Natural killer cell (primary cell): ENCODE results near the gene ANKRD11. TPM values are rescaled to one million over a fixed set of nuclear protein-coding genes. Genes with fewer than 3 reads are reported as not detected.

ENCODE experiments used
- ATAC-seq, 3 donors: fragments of 150-1000 bp in 2 of 3; fragments of 200-7000 bp in 1 of 3; cut with Tn5 transposase; 1 replicate in 1 of 3; 2 replicates in 2 of 3; pipeline ENCODE4 v1.10.0; 2021; ENCODE audit warnings: mild to moderate bottlenecking in 2 of 3, moderate library complexity in 2 of 3
- DNase-seq, 2 donors: peaks; one replicate each; pipeline versions ENCODE4 v3.0.0 to v3.0.0-alpha.2; 2013 to 2021; ENCODE audit warnings: mixed read lengths in 1 of 2
- H3K27ac ChIP-seq: one replicate; pipeline ENCODE4 v1.5.1; 2013; ENCODE audit warnings: mild to moderate bottlenecking, low read length
- H3K27me3 ChIP-seq: one replicate; pipeline ENCODE4 v1.6.1; 2013; ENCODE audit warnings: low read length; ENCODE audit not compliant: control insufficient read depth, insufficient read depth
- H3K36me3 ChIP-seq: one replicate; pipeline ENCODE4 v1.6.1; 2013; ENCODE audit warnings: low read length; ENCODE audit not compliant: control insufficient read depth, insufficient read depth
- H3K4me1 ChIP-seq: one replicate; pipeline ENCODE4 v1.6.1; 2013; ENCODE audit warnings: low read length; ENCODE audit not compliant: control insufficient read depth, insufficient read depth
- H3K4me3 ChIP-seq: one replicate; pipeline ENCODE4 v1.5.1; 2013; ENCODE audit warnings: low read length
- H3K9me3 ChIP-seq: one replicate; pipeline ENCODE4 v1.6.1; 2013; ENCODE audit warnings: low read length; ENCODE audit not compliant: control insufficient read depth, insufficient read depth
- H3K27ac Mint-ChIP-seq, 2 donors: one replicate each; pipeline ENCODE4 v1.8.0; 2022; ENCODE audit warnings: mild to moderate bottlenecking in 2 of 2, mixed read lengths in 2 of 2, moderate library complexity in 1 of 2
- H3K27me3 Mint-ChIP-seq, 2 donors: one replicate each; pipeline ENCODE4 v1.8.0; 2022; ENCODE audit warnings: low read depth in 2 of 2, mixed read lengths in 2 of 2
- H3K36me3 Mint-ChIP-seq: one replicate; pipeline ENCODE4 v1.8.0; 2022; ENCODE audit warnings: mixed read lengths
- H3K4me1 Mint-ChIP-seq, 2 donors: one replicate each; pipeline ENCODE4 v1.8.0; 2022; ENCODE audit warnings: mixed read lengths in 2 of 2
- H3K4me3 Mint-ChIP-seq: one replicate; pipeline ENCODE4 v1.8.0; 2022; ENCODE audit warnings: mild to moderate bottlenecking, moderate library complexity, mixed read lengths
- H3K9me3 Mint-ChIP-seq, 2 donors: one replicate each; pipeline ENCODE4 v1.8.0; 2022; ENCODE audit warnings: mixed read lengths in 2 of 2
- CTCF ChIP-seq: fragments of 200-600 bp; IDR thresholded peaks from one replicate; pipeline ENCODE4 v1.8.0; 2022; ENCODE audit warnings: antibody characterized with exemption
- WGBS: methylation state at CpG from one replicate; pipeline ENCODE4 v1.1.7; 2013; ENCODE audit warnings: missing lambda C conversion rate; ENCODE audit not compliant: insufficient coverage; 5-methylcytosine and 5-hydroxymethylcytosine counted together
- intact Hi-C: fragments of 100-400 bp; cut with micrococcal nuclease; formaldehyde crosslinking; loops from one replicate; pipeline ENCODE4 v1.14.2; 2022
- total RNA-seq, 4 donors: library from RNA; stranded (reverse); fragments of 120-200 nt in 1 of 4; gene quantifications; one replicate each; pipeline versions ENCODE4 v1.2.3 to v1.2.4, GENCODE V29; 2013 to 2022

The ANKRD11 gene
- total RNA-seq, 3 donors from 2014 or later (not counting 1 experiment from before 2014, with no cell fraction given) = 230 to 299 (median 287) TPM

GRCh38 chr16:89274561-89275283 is 215.6 kb downstream of the ANKRD11 start:
- DNase-seq = no peak
- no peak for TF ChIP-seq CTCF
- no peak overlapping the region for H3K27ac Mint-ChIP-seq
- intact Hi-C loops = no loop called here
- no peaks in the 10 kb centered on the region for H3K36me3 Mint-ChIP-seq
- Histone ChIP-seq H3K4me1 (peaks cover 7% of the 10 kb centered on the region), H3K4me3 (no peak overlapping the region), H3K9me3 (no peaks in the 10 kb centered on the region), H3K27me3 (no peaks in the 10 kb centered on the region), H3K27ac (no peak overlapping the region), H3K36me3 (peaks cover 68% of the 10 kb centered on the region)
- ATAC-seq = no peak
- H3K9me3 Mint-ChIP-seq = no peaks in the 10 kb centered on the region
- WGBS = 98% methylated on average over 28 of the region's 30 CpGs
- H3K4me3 Mint-ChIP-seq = no peak overlapping the region
- no peaks in the 10 kb centered on the region for H3K27me3 Mint-ChIP-seq
- H3K4me1 Mint-ChIP-seq = peaks cover 8 to 23% of the 10 kb centered on the region in 2 donors

- DNase-seq (no peak), ATAC-seq (no peak)
- H3K36me3 ChIP-seq = peaks cover 72% of the 10 kb centered on the region
- H3K27me3 Mint-ChIP-seq = no peaks in the 10 kb centered on the region
- no peak for TF ChIP-seq CTCF
- no peak overlapping the region for H3K4me3 Mint-ChIP-seq
- H3K27ac Mint-ChIP-seq = peak overlapping the region in 1 of 2 donors; percentile 38
- H3K36me3 Mint-ChIP-seq = no peaks in the 10 kb centered on the region
- H3K4me1 ChIP-seq = peaks cover 15% of the 10 kb centered on the region
- H3K27ac ChIP-seq = no peak overlapping the region
- H3K9me3 ChIP-seq = no peaks in the 10 kb centered on the region
- intact Hi-C loops = no loop called here
- H3K4me3 ChIP-seq = no peak overlapping the region
- no peaks in the 10 kb centered on the region for H3K27me3 ChIP-seq
- peaks cover 16 to 31% of the 10 kb centered on the region in 2 donors for H3K4me1 Mint-ChIP-seq
- 96% methylated on average over 19 of the region's 19 CpGs for WGBS
- H3K9me3 Mint-ChIP-seq = no peaks in the 10 kb centered on the region
These were observed 216.5 kb downstream of the ANKRD11 start for GRCh38 chr16:89273741-89274472.

- H3K4me3 Mint-ChIP-seq = no peak overlapping the region
- no peak for DNase-seq
- no peaks in the 10 kb centered on the region for H3K9me3 Mint-ChIP-seq
- Histone ChIP-seq H3K27me3 (no peaks in the 10 kb centered on the region), H3K27ac (no peak overlapping the region), H3K4me3 (no peak overlapping the region), H3K9me3 (no peaks in the 10 kb centered on the region), H3K4me1 (peaks cover 15% of the 10 kb centered on the region), H3K36me3 (peaks cover 66% of the 10 kb centered on the region)
- TF ChIP-seq CTCF = no peak
- peak overlapping the region; percentile 16 to 53 for H3K27ac Mint-ChIP-seq
- intact Hi-C loops = no loop called here
- no peak for ATAC-seq
- no peaks in the 10 kb centered on the region for H3K27me3 Mint-ChIP-seq
- no peaks in the 10 kb centered on the region for H3K36me3 Mint-ChIP-seq
- WGBS = 100% methylated on average over 4 of the region's 6 CpGs
- peaks cover 19 to 29% of the 10 kb centered on the region in 2 donors for H3K4me1 Mint-ChIP-seq
These were observed 217.7 kb downstream of the ANKRD11 start for GRCh38 chr16:89272631-89273030.
